Parathyroid adenoma (tissue), 2 donors: ENCODE measurements around the gene PAIP2.

Experiments
- H2AFZ ChIP-seq: fragments of 300-600 bp; sonication (generic); one replicate; pipeline ENCODE4 v1.7.0; 2017; ENCODE audit warnings: antibody characterized with exemption, mild to moderate bottlenecking
- H3K27ac ChIP-seq: fragments of 300-600 bp; sonication (generic); one replicate; pipeline ENCODE4 v1.7.0; 2017
- H3K27me3 ChIP-seq: fragments of 300-600 bp; sonication (generic); one replicate; pipeline ENCODE4 v1.7.0; 2017; ENCODE audit warnings: low read length; ENCODE audit not compliant: control insufficient read depth, insufficient read depth
- H3K36me3 ChIP-seq: fragments of 300-600 bp; sonication (generic); one replicate; pipeline ENCODE4 v1.7.0; 2017; ENCODE audit warnings: low read length; ENCODE audit not compliant: control insufficient read depth, insufficient read depth
- H3K4me1 ChIP-seq: fragments of 300-600 bp; sonication (generic); one replicate; pipeline ENCODE4 v1.7.0; 2017; ENCODE audit warnings: control low read depth
- H3K4me2 ChIP-seq: fragments of 300-600 bp; sonication (generic); one replicate; pipeline ENCODE4 v1.7.0; 2017; ENCODE audit warnings: low read length
- H3K4me3 ChIP-seq: fragments of 300-600 bp; sonication (generic); one replicate; pipeline ENCODE4 v1.7.0; 2017; ENCODE audit warnings: low read depth, low read length
- H3K79me2 ChIP-seq: fragments of 300-600 bp; sonication (generic); one replicate; pipeline ENCODE4 v1.7.0; 2017; ENCODE audit warnings: control low read depth
- H3K9ac ChIP-seq: fragments of 300-600 bp; sonication (generic); one replicate; pipeline ENCODE4 v1.7.0; 2017; ENCODE audit warnings: mild to moderate bottlenecking
- H3K9me3 ChIP-seq: fragments of 300-600 bp; sonication (generic); one replicate; pipeline ENCODE4 v1.7.0; 2017; ENCODE audit warnings: low read length; ENCODE audit not compliant: control insufficient read depth
- CTCF ChIP-seq: fragments of 300-600 bp; sonication (generic); IDR thresholded peaks from one replicate; pipeline ENCODE4 v1.7.0; 2017; ENCODE audit warnings: antibody characterized with exemption, mild to moderate bottlenecking
- donor health status: primary hyperparathyroidism.

Gene PAIP2

GRCh38 chr5:139414581-139415130, 73.0 kb downstream of the PAIP2 start:
- no peaks in the 10 kb centered on the region for H3K4me1 ChIP-seq
- no peak overlapping the region for H3K4me2 ChIP-seq
- no peaks in the 10 kb centered on the region for H3K79me2 ChIP-seq
- H3K27me3 ChIP-seq = no peaks in the 10 kb centered on the region
- H3K9ac ChIP-seq = no peak overlapping the region
- no peak overlapping the region for H2AFZ ChIP-seq
- no peaks in the 10 kb centered on the region for H3K9me3 ChIP-seq
- no peak for TF ChIP-seq CTCF
- no peak overlapping the region for H3K27ac ChIP-seq
- no peaks in the 10 kb centered on the region for H3K36me3 ChIP-seq
- H3K4me3 ChIP-seq = no peak overlapping the region

GRCh38 chr5:139415221-139415861, 73.7 kb downstream of the PAIP2 start:
- Histone ChIP-seq H3K4me3 (no peak overlapping the region), H3K9ac (no peak overlapping the region), H3K27ac (no peak overlapping the region)

GRCh38 chr5:139415869-139416268, 74.2 kb downstream of the PAIP2 start:
- Histone ChIP-seq H3K27ac (no peak overlapping the region), H3K4me1 (no peaks in the 10 kb centered on the region), H3K9me3 (no peaks in the 10 kb centered on the region), H3K4me2 (no peak overlapping the region), H3K79me2 (no peaks in the 10 kb centered on the region), H3K4me3 (no peak overlapping the region), H2AFZ (no peak overlapping the region), H3K27me3 (no peaks in the 10 kb centered on the region), H3K36me3 (no peaks in the 10 kb centered on the region), H3K9ac (no peak overlapping the region)
- no peak for TF ChIP-seq CTCF

More at GRCh38 chr5:139415221-139415861, 73.7 kb downstream of the PAIP2 start:
- H3K27me3 ChIP-seq = no peaks in the 10 kb centered on the region
- H3K4me2 ChIP-seq = no peak overlapping the region
- H3K9me3 ChIP-seq = no peaks in the 10 kb centered on the region
- no peaks in the 10 kb centered on the region for H3K36me3 ChIP-seq
- no peaks in the 10 kb centered on the region for H3K79me2 ChIP-seq
- no peaks in the 10 kb centered on the region for H3K4me1 ChIP-seq
- H2AFZ ChIP-seq = no peak overlapping the region
- no peak for TF ChIP-seq CTCF

GRCh38 chr5:139416651-139417050, 75.0 kb downstream of the PAIP2 start:
- no peak overlapping the region for H3K9ac ChIP-seq
- H3K36me3 ChIP-seq = no peaks in the 10 kb centered on the region
- no peak overlapping the region for H3K27ac ChIP-seq
- H3K4me2 ChIP-seq = no peak overlapping the region
- H3K4me3 ChIP-seq = no peak overlapping the region
- H3K27me3 ChIP-seq = no peaks in the 10 kb centered on the region
- H3K9me3 ChIP-seq = no peaks in the 10 kb centered on the region
- H3K4me1 ChIP-seq = no peaks in the 10 kb centered on the region
- H3K79me2 ChIP-seq = no peaks in the 10 kb centered on the region
- no peak for TF ChIP-seq CTCF
- no peak overlapping the region for H2AFZ ChIP-seq

GRCh38 chr5:139417214-139417613, 75.6 kb downstream of the PAIP2 start:
- no peaks in the 10 kb centered on the region for H3K9me3 ChIP-seq
- no peaks in the 10 kb centered on the region for H3K4me1 ChIP-seq
- no peaks in the 10 kb centered on the region for H3K27me3 ChIP-seq
- H3K4me2 ChIP-seq = no peak overlapping the region
- H3K36me3 ChIP-seq = no peaks in the 10 kb centered on the region
- TF ChIP-seq CTCF = no peak
- H2AFZ ChIP-seq = no peak overlapping the region
- H3K79me2 ChIP-seq = no peaks in the 10 kb centered on the region
- no peak overlapping the region for H3K27ac ChIP-seq
- no peak overlapping the region for H3K9ac ChIP-seq
- no peak overlapping the region for H3K4me3 ChIP-seq
